H1 (cell line): ENCODE results near the gene ZBTB16.

ENCODE experiments used
- CREB1 ChIP-seq: IDR thresholded peaks from 2 replicates; pipeline ENCODE4 v1.6.1; 2012; ENCODE audit warnings: inconsistent platforms
- CTCF ChIP-seq, 3 experiments: IDR thresholded peaks; 1 replicate in 2 of 3; 2 replicates in 1 of 3; pipeline versions ENCODE4 v1.5.1 to v1.6.1; 2011; ENCODE audit warnings: low read length in 3 of 3, mild to moderate bottlenecking in 3 of 3, inconsistent platforms in 2 of 3, low read depth in 1 of 3, moderate library complexity in 1 of 3; ENCODE audit not compliant: insufficient read depth in 1 of 3; ENCODE audit errors: control extremely low read depth in 1 of 3
- SP1 ChIP-seq: IDR thresholded peaks from 2 replicates; pipeline ENCODE4 v1.6.1; 2011; ENCODE audit warnings: low read depth, low read length

GRCh38 chr11:114228435-114229411 lies 169.2 kb downstream of the ZBTB16 start:
- TF ChIP-seq CREB1 (no peak), CTCF (IDR thresholded peaks at IDR 0.05; ENCODE audit: control extremely low read depth in 1 of 3, insufficient read depth in 1 of 3, low read depth in 1 of 3, low read length in 3 of 3) (peak in 1 of 3 experiments; percentile 6; a peak in 1 of 4 replicates), SP1 (no peak)
